GM21529 (cell line): Measurements from ENCODE around the gene TRAF4.
"Not testable (repeated sequence)": the region's sequence is repeated elsewhere in the genome, so short reads cannot be mapped to it uniquely, and the experiment has no call there.

Source experiments
- ATAC-seq: cut with Tn5 transposase; IDR thresholded peaks from one replicate; pipeline ENCODE4 v1.9.1; 2021; ENCODE audit not compliant: unreplicated experiment

Gene TRAF4

DNA sequence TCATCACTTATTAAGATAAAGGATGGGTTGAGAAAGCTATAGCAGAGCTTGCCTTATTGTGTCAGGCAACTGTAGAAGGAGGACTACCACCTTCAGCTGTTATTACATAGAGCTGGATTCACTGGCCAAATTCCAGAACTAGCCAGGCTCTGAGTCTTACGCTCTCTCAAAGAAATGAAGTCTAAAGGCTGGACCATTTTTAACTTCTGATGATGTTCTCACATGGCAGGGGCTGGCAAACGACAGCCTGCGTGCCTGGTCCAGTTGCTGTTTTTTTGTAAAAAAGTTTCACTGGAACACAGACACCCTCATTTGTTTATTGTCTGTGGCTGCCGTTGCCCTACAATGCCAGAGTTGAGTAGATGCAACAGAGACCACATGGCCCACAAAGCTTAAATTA lies 21.2 kb downstream of the TRAF4 start:
- ATAC-seq: no peak

DNA sequence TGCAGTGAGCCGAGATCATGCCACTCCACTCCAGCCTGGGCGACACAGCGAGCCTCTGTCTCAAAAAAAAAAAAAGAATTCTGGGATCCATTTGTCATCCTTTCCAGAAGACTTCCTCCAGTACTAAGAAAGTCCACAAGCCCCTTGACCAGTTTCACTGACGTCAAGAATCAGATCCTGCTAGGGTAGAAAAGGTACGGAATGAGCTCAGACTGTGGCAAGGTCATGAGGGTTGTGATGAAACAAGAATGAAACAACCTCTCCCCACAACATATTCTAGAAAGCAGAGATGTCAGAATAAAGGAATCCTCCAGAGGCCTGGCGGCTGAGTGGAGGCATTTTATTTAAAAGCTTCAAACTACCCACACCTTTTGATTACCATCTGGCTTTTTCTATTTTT lies 29.9 kb downstream of the TRAF4 start:
- no peak for ATAC-seq

- no peak for ATAC-seq
These were observed 30.4 kb downstream of the TRAF4 start for GRCh38 chr17:28774206-28774605.

- ATAC-seq: no peak
These were observed 33.4 kb downstream of the TRAF4 start for GRCh38 chr17:28777178-28777577.

GRCh38 chr17:28779601-28780000 lies 35.8 kb downstream of the TRAF4 start:
- ATAC-seq: not testable (repeated sequence)

DNA sequence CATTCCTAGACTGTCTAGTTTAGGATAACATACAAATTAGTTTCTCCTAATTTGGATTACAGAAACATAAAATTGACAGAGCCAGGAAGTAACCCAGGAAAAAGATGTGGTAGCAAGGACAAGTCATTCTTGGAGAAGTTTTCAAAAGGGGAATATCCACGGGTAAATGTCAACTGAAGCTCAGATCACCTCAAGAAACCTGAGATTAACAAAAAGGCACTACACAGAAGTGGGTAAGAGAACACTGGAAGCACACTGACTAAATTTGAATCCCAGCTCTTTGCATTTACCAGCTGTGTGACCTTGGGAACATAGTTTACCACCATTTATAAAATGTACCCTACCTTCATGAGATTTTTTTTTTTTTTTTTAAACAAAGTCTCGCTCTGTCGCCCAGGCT lies 39.4 kb downstream of the TRAF4 start:
- no peak for ATAC-seq

GRCh38 chr17:28788100-28788499 lies 44.3 kb downstream of the TRAF4 start:
- no peak for ATAC-seq

- no peak for ATAC-seq
These were observed 49.3 kb downstream of the TRAF4 start for GRCh38 chr17:28792877-28793661.

GRCh38 chr17:28794846-28795441 lies 51.1 kb downstream of the TRAF4 start:
- ATAC-seq: not testable (repeated sequence)

DNA sequence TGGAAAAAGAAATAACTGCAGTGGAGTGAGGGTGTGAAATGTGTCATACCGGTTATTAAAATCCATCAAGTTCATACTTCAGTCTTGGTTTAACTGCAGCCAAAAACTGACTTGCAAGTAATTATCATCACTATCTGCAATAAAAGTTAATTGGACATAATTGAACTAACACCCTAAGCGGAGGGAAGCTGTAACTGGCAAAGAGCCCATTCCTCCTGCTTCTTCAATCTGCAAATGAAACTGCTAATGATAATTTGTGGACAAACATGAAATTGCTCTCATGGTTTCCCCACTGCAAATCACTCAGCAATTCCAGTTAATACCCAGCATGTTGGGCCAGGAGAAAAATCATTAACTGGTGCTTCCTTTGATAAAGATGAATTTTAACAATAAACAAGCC lies 52.3 kb downstream of the TRAF4 start:
- no peak for ATAC-seq
